GM23338 (cell line): ENCODE data around the gene WDR1. TPM values are rescaled to one million over a fixed set of nuclear protein-coding genes. Genes with fewer than 3 reads are reported as not detected.

Experiments
- ATAC-seq: fragments of 200-7000 bp; cut with Tn5 transposase; 3 replicates; pipeline ENCODE4 v1.9.1; 2020
- DNase-seq: peaks from one replicate; pipeline ENCODE4 v3.0.0-alpha.2; 2015; ENCODE audit warnings: low spot score
- H2AFZ ChIP-seq: fragments of 200-600 bp; sonication (generic); 2 replicates; pipeline ENCODE4 v1.8.0; 2016; ENCODE audit warnings: antibody characterized with exemption, mild to moderate bottlenecking, moderate library complexity
- H3F3A ChIP-seq: fragments of 200-600 bp; sonication (generic); replicated peaks from 2 replicates; pipeline ENCODE4 v1.8.0; 2017; ENCODE audit warnings: antibody characterized with exemption, mixed run types, low read depth
- H3K27ac ChIP-seq: fragments of 200-600 bp; sonication (generic); 2 replicates; pipeline ENCODE4 v1.6.1; 2016; ENCODE audit warnings: low read depth
- H3K27me3 ChIP-seq: fragments of 200-600 bp; sonication (generic); 2 replicates; pipeline ENCODE4 v1.8.0; 2016; ENCODE audit warnings: mild to moderate bottlenecking, mixed run types, moderate library complexity; ENCODE audit not compliant: insufficient read depth
- H3K36me3 ChIP-seq: fragments of 200-600 bp; sonication (generic); 2 replicates; pipeline ENCODE4 v1.8.0; 2016; ENCODE audit warnings: mild to moderate bottlenecking; ENCODE audit not compliant: insufficient read depth
- H3K4me1 ChIP-seq: fragments of 200-600 bp; sonication (generic); 2 replicates; pipeline ENCODE4 v1.8.0; 2016; ENCODE audit warnings: mild to moderate bottlenecking, moderate library complexity; ENCODE audit not compliant: insufficient read depth
- H3K4me2 ChIP-seq: fragments of 200-600 bp; sonication (generic); 2 replicates; pipeline ENCODE4 v1.7.1; 2017; ENCODE audit warnings: mixed run types
- H3K4me3 ChIP-seq: fragments of 200-600 bp; sonication (generic); 2 replicates; pipeline ENCODE4 v1.6.1; 2016; ENCODE audit warnings: mixed run types
- H3K79me2 ChIP-seq: fragments of 200-600 bp; sonication (generic); replicated peaks from 2 replicates; pipeline ENCODE4 v1.8.0; 2017; ENCODE audit warnings: mild to moderate bottlenecking; ENCODE audit not compliant: insufficient read depth
- H3K9me2 ChIP-seq: fragments of 200-600 bp; sonication (generic); 2 replicates; pipeline ENCODE4 v1.8.0; 2017; ENCODE audit not compliant: insufficient read depth
- H4K20me1 ChIP-seq: fragments of 200-600 bp; sonication (generic); replicated peaks from 2 replicates; pipeline ENCODE4 v1.8.0; 2017; ENCODE audit warnings: mild to moderate bottlenecking; ENCODE audit not compliant: insufficient read depth
- H3K27ac Mint-ChIP-seq: 2 replicates; pipeline ENCODE4 v1.8.0; 2020; ENCODE audit warnings: inconsistent platforms, mild to moderate bottlenecking, moderate library complexity, mixed read lengths
- H3K27me3 Mint-ChIP-seq: 3 replicates; pipeline ENCODE4 v1.8.0; 2022; ENCODE audit warnings: low read depth, mild to moderate bottlenecking, moderate library complexity, mixed read lengths, inconsistent platforms; ENCODE audit not compliant: insufficient read depth, poor library complexity
- H3K36me3 Mint-ChIP-seq: 3 replicates; pipeline ENCODE4 v1.8.0; 2021; ENCODE audit warnings: low read depth, mild to moderate bottlenecking, inconsistent platforms, moderate library complexity, mixed read lengths
- H3K4me1 Mint-ChIP-seq: 3 replicates; pipeline ENCODE4 v1.8.0; 2020; ENCODE audit warnings: mild to moderate bottlenecking, inconsistent platforms, mixed read lengths
- H3K4me3 Mint-ChIP-seq: 3 replicates; pipeline ENCODE4 v1.8.0; 2021; ENCODE audit warnings: moderate library complexity, mild to moderate bottlenecking, inconsistent platforms, mixed read lengths
- H3K9me3 Mint-ChIP-seq: 3 replicates; pipeline ENCODE4 v1.8.0; 2020; ENCODE audit warnings: moderate library complexity, mild to moderate bottlenecking, inconsistent platforms, mixed read lengths
- ETS1 ChIP-seq: IDR thresholded peaks from 2 replicates; pipeline ENCODE4 v1.6.1; 2016; ENCODE audit warnings: antibody characterized with exemption
- EZH2 ChIP-seq: fragments of 200-600 bp; sonication (generic); IDR thresholded peaks from one replicate; pipeline ENCODE4 v1.8.0; 2017; ENCODE audit warnings: antibody characterized with exemption, mild to moderate bottlenecking, low read depth; ENCODE audit not compliant: unreplicated experiment
- NANOG ChIP-seq: IDR thresholded peaks from 2 replicates; pipeline ENCODE4 v1.6.1; 2016; ENCODE audit warnings: antibody characterized with exemption, borderline replicate concordance
- POLR2AphosphoS5 ChIP-seq: IDR thresholded peaks from 2 replicates; pipeline ENCODE4 v1.6.1; 2016; ENCODE audit warnings: antibody characterized with exemption, low read depth
- REST ChIP-seq: IDR thresholded peaks from one replicate; pipeline ENCODE4 v1.6.1; 2018; ENCODE audit warnings: antibody characterized with exemption; ENCODE audit not compliant: unreplicated experiment
- polyA plus RNA-seq: library from polyadenylated mRNA; unstranded; fragments of >200 nt; fragmentation: Nextera tagmentation; extraction: Ambion mirVana; gene quantifications from 2 replicates; pipeline ENCODE4 v1.2.1, GENCODE V29; 2016
- total RNA-seq: library from RNA; depleted of rRNA; stranded (reverse); fragments of >200 nt; shearing (Covaris generic); gene quantifications from 2 replicates; pipeline ENCODE4 v1.2.3, GENCODE V29; 2014
- TF ChIP-seq, protein P1 (sequence below): fragments of 250-450 bp; sonication (Bioruptor Pico); IDR thresholded peaks from 2 replicates; pipeline ENCODE4 v1.5.0; 2020; ENCODE audit warnings: mild to moderate bottlenecking, moderate library complexity

WDR1 gene
- total and polyA plus RNA-seq, 2 experiments from 2014 or later, result 93.2 to 248 TPM

GRCh38 chr4:10106421-10107039, 10.1 kb downstream of the WDR1 start:
- Histone ChIP-seq H3K4me3 (no peak overlapping the region), H3K4me1 (peaks cover 15% of the 10 kb centered on the region), H3K27me3 (no peaks in the 10 kb centered on the region), H3K27ac (no peak overlapping the region), H3K36me3 (peaks cover 16% of the 10 kb centered on the region), H3K79me2 (peaks cover 100% of the 10 kb centered on the region), H4K20me1 (peaks cover 88% of the 10 kb centered on the region), H3K4me2 (no peak overlapping the region), H2AFZ (no peak overlapping the region), H3K9me2 (no peaks in the 10 kb centered on the region), H3F3A (no peaks in the 10 kb centered on the region)
- H3K4me3 Mint-ChIP-seq, result no peak overlapping the region
- H3K27me3 Mint-ChIP-seq, result peaks cover 15% of the 10 kb centered on the region
- no peaks in the 10 kb centered on the region; the same call in 2 of the 3 replicates for H3K9me3 Mint-ChIP-seq
- DNase-seq, result no peak
- peak overlapping the region; percentile 20; the same call in 1 of the 2 replicates for H3K27ac Mint-ChIP-seq
- TF ChIP-seq EZH2 (no peak), NANOG (no peak), POLR2AphosphoS5 (no peak), ETS1 (no peak), REST (no peak)
- TF ChIP-seq, protein P1, sequence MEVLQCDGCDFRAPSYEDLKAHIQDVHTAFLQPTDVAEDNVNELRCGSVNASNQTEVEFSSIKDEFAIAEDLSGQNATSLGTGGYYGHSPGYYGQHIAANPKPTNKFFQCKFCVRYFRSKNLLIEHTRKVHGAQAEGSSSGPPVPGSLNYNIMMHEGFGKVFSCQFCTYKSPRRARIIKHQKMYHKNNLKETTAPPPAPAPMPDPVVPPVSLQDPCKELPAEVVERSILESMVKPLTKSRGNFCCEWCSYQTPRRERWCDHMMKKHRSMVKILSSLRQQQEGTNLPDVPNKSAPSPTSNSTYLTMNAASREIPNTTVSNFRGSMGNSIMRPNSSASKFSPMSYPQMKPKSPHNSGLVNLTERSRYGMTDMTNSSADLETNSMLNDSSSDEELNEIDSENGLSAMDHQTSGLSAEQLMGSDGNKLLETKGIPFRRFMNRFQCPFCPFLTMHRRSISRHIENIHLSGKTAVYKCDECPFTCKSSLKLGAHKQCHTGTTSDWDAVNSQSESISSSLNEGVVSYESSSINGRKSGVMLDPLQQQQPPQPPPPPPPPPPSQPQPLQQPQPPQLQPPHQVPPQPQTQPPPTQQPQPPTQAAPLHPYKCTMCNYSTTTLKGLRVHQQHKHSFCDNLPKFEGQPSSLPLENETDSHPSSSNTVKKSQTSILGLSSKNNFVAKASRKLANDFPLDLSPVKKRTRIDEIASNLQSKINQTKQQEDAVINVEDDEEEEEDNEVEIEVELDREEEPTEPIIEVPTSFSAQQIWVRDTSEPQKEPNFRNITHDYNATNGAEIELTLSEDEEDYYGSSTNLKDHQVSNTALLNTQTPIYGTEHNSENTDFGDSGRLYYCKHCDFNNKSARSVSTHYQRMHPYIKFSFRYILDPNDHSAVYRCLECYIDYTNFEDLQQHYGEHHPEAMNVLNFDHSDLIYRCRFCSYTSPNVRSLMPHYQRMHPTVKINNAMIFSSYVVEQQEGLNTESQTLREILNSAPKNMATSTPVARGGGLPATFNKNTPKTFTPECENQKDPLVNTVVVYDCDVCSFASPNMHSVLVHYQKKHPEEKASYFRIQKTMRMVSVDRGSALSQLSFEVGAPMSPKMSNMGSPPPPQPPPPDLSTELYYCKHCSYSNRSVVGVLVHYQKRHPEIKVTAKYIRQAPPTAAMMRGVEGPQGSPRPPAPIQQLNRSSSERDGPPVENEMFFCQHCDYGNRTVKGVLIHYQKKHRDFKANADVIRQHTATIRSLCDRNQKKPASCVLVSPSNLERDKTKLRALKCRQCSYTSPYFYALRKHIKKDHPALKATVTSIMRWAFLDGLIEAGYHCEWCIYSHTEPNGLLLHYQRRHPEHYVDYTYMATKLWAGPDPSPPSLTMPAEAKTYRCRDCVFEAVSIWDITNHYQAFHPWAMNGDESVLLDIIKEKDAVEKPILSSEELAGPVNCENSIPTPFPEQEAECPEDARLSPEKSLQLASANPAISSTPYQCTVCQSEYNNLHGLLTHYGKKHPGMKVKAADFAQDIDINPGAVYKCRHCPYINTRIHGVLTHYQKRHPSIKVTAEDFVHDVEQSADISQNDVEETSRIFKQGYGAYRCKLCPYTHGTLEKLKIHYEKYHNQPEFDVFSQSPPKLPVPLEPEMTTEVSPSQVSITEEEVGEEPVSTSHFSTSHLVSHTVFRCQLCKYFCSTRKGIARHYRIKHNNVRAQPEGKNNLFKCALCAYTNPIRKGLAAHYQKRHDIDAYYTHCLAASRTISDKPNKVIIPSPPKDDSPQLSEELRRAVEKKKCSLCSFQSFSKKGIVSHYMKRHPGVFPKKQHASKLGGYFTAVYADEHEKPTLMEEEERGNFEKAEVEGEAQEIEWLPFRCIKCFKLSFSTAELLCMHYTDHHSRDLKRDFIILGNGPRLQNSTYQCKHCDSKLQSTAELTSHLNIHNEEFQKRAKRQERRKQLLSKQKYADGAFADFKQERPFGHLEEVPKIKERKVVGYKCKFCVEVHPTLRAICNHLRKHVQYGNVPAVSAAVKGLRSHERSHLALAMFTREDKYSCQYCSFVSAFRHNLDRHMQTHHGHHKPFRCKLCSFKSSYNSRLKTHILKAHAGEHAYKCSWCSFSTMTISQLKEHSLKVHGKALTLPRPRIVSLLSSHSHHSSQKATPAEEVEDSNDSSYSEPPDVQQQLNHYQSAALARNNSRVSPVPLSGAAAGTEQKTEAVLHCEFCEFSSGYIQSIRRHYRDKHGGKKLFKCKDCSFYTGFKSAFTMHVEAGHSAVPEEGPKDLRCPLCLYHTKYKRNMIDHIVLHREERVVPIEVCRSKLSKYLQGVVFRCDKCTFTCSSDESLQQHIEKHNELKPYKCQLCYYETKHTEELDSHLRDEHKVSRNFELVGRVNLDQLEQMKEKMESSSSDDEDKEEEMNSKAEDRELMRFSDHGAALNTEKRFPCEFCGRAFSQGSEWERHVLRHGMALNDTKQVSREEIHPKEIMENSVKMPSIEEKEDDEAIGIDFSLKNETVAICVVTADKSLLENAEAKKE (CRISPR knock-in tag), result no peak
- H3K4me1 Mint-ChIP-seq, result peaks cover 93% of the 10 kb centered on the region
- H3K36me3 Mint-ChIP-seq, result peaks cover 63% of the 10 kb centered on the region
- ATAC-seq, result peak; percentile 2; the same call in 2 of the 3 replicates
